ENCODE measurements around the gene CELF6.

DNA sequence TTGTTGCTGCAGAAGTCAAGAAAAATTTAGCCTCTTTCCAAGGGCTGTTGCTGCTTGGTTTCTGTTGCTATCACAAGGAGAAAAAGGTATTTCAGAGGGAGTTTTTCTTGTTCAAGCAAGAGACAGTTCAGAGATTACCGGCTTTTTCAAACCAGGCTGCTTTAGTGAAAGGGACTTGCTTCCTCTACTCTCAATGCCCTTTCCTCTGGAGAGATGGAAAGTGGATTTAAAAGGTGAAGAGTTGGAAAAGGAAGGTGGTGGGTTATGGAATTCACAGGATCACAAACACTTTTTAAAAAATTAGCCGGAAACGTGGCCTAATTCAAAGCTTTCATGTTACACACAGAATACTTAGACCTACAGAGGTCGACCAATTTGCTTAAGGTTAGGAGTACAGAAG, 48.7 kb downstream of the CELF6 start:
- TF ChIP-seq EZH2 (IDR thresholded peaks at IDR 0.05; ENCODE audit: low read depth) (no peak), CTCF (conservative IDR thresholded peaks at IDR 0.05) (no peak)

Measured in PC-9 (cell line).